Mesenchymal stem cell (in vitro differentiated cells and primary cell): ENCODE measurements around the gene ENTHD1.

Source experiments
- DNase-seq: peaks from one replicate; pipeline ENCODE4 v3.0.0-alpha.2; 2013
- H2AFZ ChIP-seq: one replicate; pipeline ENCODE4 v1.6.1; 2013; ENCODE audit warnings: low read depth, mild to moderate bottlenecking, control low read depth, inconsistent platforms, low read length, moderate library complexity
- H2AK5ac ChIP-seq: 2 replicates; pipeline ENCODE4 v1.6.1; 2013; ENCODE audit warnings: low read length, moderate library complexity, mild to moderate bottlenecking, inconsistent platforms; ENCODE audit not compliant: severe bottlenecking
- H2BK120ac ChIP-seq: one replicate; pipeline ENCODE4 v1.6.1; 2013; ENCODE audit warnings: low read depth, mild to moderate bottlenecking, inconsistent platforms, low read length, moderate library complexity
- H2BK12ac ChIP-seq, 2 experiments: one replicate each; pipeline ENCODE4 v1.6.1; 2013; ENCODE audit warnings: inconsistent platforms in 2 of 2, low read length in 2 of 2, mild to moderate bottlenecking in 2 of 2, moderate library complexity in 2 of 2, control low read depth in 1 of 2
- H2BK15ac ChIP-seq: one replicate; pipeline ENCODE4 v1.6.1; 2013; ENCODE audit warnings: mild to moderate bottlenecking, low read depth, inconsistent platforms; ENCODE audit not compliant: poor library complexity, severe bottlenecking
- H2BK5ac ChIP-seq: 2 replicates; pipeline ENCODE4 v1.6.1; 2013; ENCODE audit warnings: low read depth, mild to moderate bottlenecking, low read length, control low read depth, inconsistent platforms; ENCODE audit not compliant: poor library complexity, severe bottlenecking
- H3K14ac ChIP-seq, 2 experiments: one replicate each; pipeline ENCODE4 v1.6.1; 2013; ENCODE audit warnings: inconsistent platforms in 2 of 2, low read length in 2 of 2, control low read depth in 1 of 2, mild to moderate bottlenecking in 1 of 2, moderate library complexity in 1 of 2
- H3K18ac ChIP-seq, 2 experiments: one replicate each; pipeline ENCODE4 v1.6.1; 2013; ENCODE audit warnings: inconsistent platforms in 2 of 2, low read length in 2 of 2, control low read depth in 1 of 2, low read depth in 1 of 2, mild to moderate bottlenecking in 1 of 2
- H3K23ac ChIP-seq, 2 experiments: one replicate each; pipeline ENCODE4 v1.6.1; 2013; ENCODE audit warnings: inconsistent platforms in 2 of 2, low read length in 2 of 2, mild to moderate bottlenecking in 2 of 2, moderate library complexity in 2 of 2, control low read depth in 1 of 2
- H3K27ac ChIP-seq: 2 replicates; pipeline ENCODE4 v1.5.1; 2013; ENCODE audit warnings: mild to moderate bottlenecking, moderate library complexity, low read length, control low read depth, inconsistent platforms; ENCODE audit not compliant: poor library complexity, severe bottlenecking
- H3K27me3 ChIP-seq, 2 experiments: 2 replicates each; pipeline versions ENCODE4 v1.6.1 to v1.7.0; 2013; ENCODE audit warnings: low read length in 2 of 2, mild to moderate bottlenecking in 2 of 2, moderate library complexity in 2 of 2, control low read depth in 1 of 2, inconsistent platforms in 1 of 2; ENCODE audit not compliant: control insufficient read depth in 1 of 2, insufficient read depth in 1 of 2
- H3K36me3 ChIP-seq, 2 experiments: 2 replicates each; pipeline versions ENCODE4 v1.6.1 to v1.7.0; 2013; ENCODE audit warnings: low read length in 2 of 2, control low read depth in 1 of 2, inconsistent platforms in 1 of 2, low read depth in 1 of 2, mild to moderate bottlenecking in 1 of 2; ENCODE audit not compliant: insufficient read depth in 2 of 2, control insufficient read depth in 1 of 2
- H3K4ac ChIP-seq, 2 experiments: one replicate each; pipeline ENCODE4 v1.6.1; 2013; ENCODE audit warnings: inconsistent platforms in 2 of 2, low read length in 2 of 2, mild to moderate bottlenecking in 2 of 2, moderate library complexity in 2 of 2, control low read depth in 1 of 2, low read depth in 1 of 2
- H3K4me1 ChIP-seq: 2 replicates; pipeline ENCODE4 v1.6.1; 2013; ENCODE audit warnings: low read depth, low read length, control low read depth; ENCODE audit not compliant: control insufficient read depth, insufficient read depth
- H3K4me2 ChIP-seq: 2 replicates; pipeline ENCODE4 v1.6.1; 2013; ENCODE audit warnings: low read length, mild to moderate bottlenecking, inconsistent platforms; ENCODE audit not compliant: poor library complexity, severe bottlenecking
- H3K4me3 ChIP-seq, 2 experiments: 2 replicates each; pipeline versions ENCODE4 v1.5.1 to v1.7.0; 2013; ENCODE audit warnings: low read length in 2 of 2, mild to moderate bottlenecking in 2 of 2, control low read depth in 1 of 2, low read depth in 1 of 2; ENCODE audit not compliant: insufficient read depth in 1 of 2
- H3K79me1 ChIP-seq: replicated peaks from 2 replicates; pipeline ENCODE4 v1.6.1; 2013; ENCODE audit warnings: mild to moderate bottlenecking, control low read depth, low read length, inconsistent platforms; ENCODE audit not compliant: poor library complexity, severe bottlenecking
- H3K9ac ChIP-seq: 2 replicates; pipeline ENCODE4 v1.7.0; 2013; ENCODE audit warnings: mild to moderate bottlenecking, low read length, moderate library complexity
- H3K9me3 ChIP-seq: 2 replicates; pipeline ENCODE4 v1.7.0; 2013; ENCODE audit warnings: mild to moderate bottlenecking, low read length; ENCODE audit not compliant: control insufficient read depth
- H4K8ac ChIP-seq: one replicate; pipeline ENCODE4 v1.6.1; 2013; ENCODE audit warnings: inconsistent platforms, mild to moderate bottlenecking, low read length, moderate library complexity
- H4K91ac ChIP-seq: one replicate; pipeline ENCODE4 v1.6.1; 2013; ENCODE audit warnings: mild to moderate bottlenecking, low read length, inconsistent platforms
- WGBS: methylation state at CpG from one replicate; pipeline ENCODE4 v1.1.7; 2013; ENCODE audit warnings: mixed read lengths; 5-methylcytosine and 5-hydroxymethylcytosine counted together

Gene ENTHD1

DNA sequence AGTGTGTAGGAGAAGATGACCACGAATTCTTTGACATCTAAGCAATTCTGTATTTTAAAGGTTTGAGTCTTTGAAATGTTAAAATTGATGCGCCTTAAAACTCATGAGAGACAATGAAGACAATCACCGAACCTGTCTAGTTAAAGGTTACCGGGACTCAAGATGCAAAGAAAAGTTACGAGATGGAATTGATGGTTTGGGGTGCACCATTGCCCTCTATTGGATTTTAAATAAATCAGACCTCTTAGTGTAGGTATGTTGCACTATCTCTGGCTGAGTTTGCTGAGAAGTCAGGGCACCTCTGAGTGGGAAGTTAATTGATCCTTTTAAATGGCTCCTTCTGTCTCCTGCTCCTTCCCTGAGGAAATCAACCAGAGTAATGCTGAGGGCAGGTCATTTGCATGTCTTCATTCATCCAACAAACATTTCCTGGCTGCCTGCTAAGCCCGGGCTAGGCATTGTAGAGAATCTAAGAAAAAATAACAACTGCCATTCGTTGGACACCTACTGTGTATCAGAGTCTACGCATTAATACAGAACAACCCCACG, 47.3 kb upstream of the ENTHD1 start:
- Histone ChIP-seq H2BK12ac (no peak overlapping the region), H3K4me2 (peak overlapping the region; percentile 37), H3K14ac (no peak overlapping the region), H3K9ac (no peak overlapping the region), H3K23ac (no peak overlapping the region), H3K27ac (no peak overlapping the region), H2BK120ac (no peak overlapping the region), H4K8ac (no peak overlapping the region), H3K4me1 (no peaks in the 10 kb centered on the region), H3K36me3 (no peaks in the 10 kb centered on the region), H2AFZ (no peak overlapping the region), H3K4me3 (no peak overlapping the region), H2AK5ac (no peak overlapping the region), H3K79me1 (no peaks in the 10 kb centered on the region), H2BK5ac (no peak overlapping the region), H4K91ac (no peak overlapping the region), H3K9me3 (no peaks in the 10 kb centered on the region), H3K27me3 (peaks cover 27 to 46% of the 10 kb centered on the region in 2 experiments), H3K18ac (peak overlapping the region in 1 of 2 experiments; percentile 21), H2BK15ac (no peak overlapping the region), H3K4ac (no peak overlapping the region)
- no peak for DNase-seq
- WGBS = 66% methylated on average over 9 of the region's 9 CpGs

DNA sequence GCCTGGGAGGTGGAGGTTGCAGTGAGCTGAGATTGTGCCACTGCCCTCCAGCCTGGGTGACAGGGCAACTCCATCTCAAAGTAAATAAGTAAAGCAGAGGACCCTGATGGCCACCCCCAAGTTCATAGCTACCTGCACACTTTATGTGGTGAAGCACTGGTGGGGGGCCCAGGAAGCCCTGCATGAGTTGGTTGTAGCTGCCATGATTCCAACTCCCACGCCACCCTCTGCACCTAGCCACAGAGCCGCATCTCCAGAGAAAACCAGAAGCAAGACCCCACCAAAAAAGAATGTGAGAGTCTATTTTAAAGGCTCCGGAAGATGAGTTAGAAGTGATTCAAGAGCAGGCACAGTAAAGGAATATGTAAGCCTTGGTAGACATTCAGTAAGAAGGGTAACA, 46.3 kb upstream of the ENTHD1 start:
- Histone ChIP-seq H3K4me1 (no peaks in the 10 kb centered on the region), H3K14ac (no peak overlapping the region), H2BK120ac (no peak overlapping the region), H2BK5ac (no peak overlapping the region), H3K9me3 (no peaks in the 10 kb centered on the region), H3K4me2 (no peak overlapping the region), H2BK15ac (no peak overlapping the region), H3K23ac (no peak overlapping the region), H3K9ac (no peak overlapping the region), H3K4ac (no peak overlapping the region), H3K36me3 (no peaks in the 10 kb centered on the region), H4K8ac (no peak overlapping the region), H4K91ac (no peak overlapping the region), H3K27me3 (peaks cover 32 to 56% of the 10 kb centered on the region in 2 experiments), H3K18ac (no peak overlapping the region), H2BK12ac (no peak overlapping the region), H2AFZ (no peak overlapping the region), H3K79me1 (no peaks in the 10 kb centered on the region), H2AK5ac (no peak overlapping the region), H3K27ac (no peak overlapping the region), H3K4me3 (no peak overlapping the region)
- 100% methylated on average over 1 of the region's 3 CpGs for WGBS
- DNase-seq = no peak

DNA sequence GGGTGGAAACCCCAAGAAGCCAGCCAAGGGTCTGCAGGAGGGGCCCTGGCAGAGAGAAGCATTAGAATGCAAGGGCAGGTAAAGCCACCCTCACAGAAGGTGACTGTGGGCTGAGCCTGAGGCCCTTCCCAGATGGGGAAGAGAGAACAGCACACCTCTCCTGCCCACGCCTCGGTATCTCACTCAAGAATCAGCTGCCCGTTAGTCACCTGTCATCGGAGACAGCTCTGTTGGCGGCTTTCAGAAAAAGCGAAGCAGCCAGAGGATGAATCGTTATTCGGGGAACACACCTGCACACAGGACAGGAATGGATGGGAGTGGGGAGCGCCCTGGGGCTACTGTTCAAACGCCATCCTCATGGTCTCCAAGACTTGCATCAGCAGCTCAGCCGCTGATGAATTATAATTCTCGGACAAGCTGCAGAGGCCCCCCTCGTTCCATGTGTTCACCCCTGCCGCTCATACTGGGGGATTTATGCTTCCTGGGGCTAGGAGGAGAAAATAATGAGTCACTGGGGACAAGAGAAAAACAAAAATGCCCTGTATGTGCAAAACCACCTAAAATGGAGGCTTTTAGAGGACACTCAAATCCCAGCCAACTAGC, 45.0 kb upstream of the ENTHD1 start:
- H3K36me3 ChIP-seq = no peaks in the 10 kb centered on the region
- no peak overlapping the region for H3K4ac ChIP-seq
- no peak overlapping the region for H2BK120ac ChIP-seq
- H3K9me3 ChIP-seq = no peaks in the 10 kb centered on the region
- no peak overlapping the region for H3K14ac ChIP-seq
- no peak overlapping the region for H4K8ac ChIP-seq
- no peak overlapping the region for H2AK5ac ChIP-seq
- H3K18ac ChIP-seq = no peak overlapping the region
- peaks cover 41 to 66% of the 10 kb centered on the region in 2 experiments for H3K27me3 ChIP-seq
- no peak overlapping the region for H2BK12ac ChIP-seq
- H3K4me3 ChIP-seq = no peak overlapping the region
- no peak overlapping the region for H3K23ac ChIP-seq
- no peak overlapping the region for H2BK15ac ChIP-seq
- H3K4me1 ChIP-seq = no peaks in the 10 kb centered on the region
- no peaks in the 10 kb centered on the region for H3K79me1 ChIP-seq
- no peak overlapping the region for H4K91ac ChIP-seq
- no peak overlapping the region for H2BK5ac ChIP-seq
- no peak overlapping the region for H3K9ac ChIP-seq
- DNase-seq = no peak
- H3K4me2 ChIP-seq = no peak overlapping the region
- no peak overlapping the region for H3K27ac ChIP-seq
- no peak overlapping the region for H2AFZ ChIP-seq
- 92% methylated on average over 14 of the region's 14 CpGs for WGBS

DNA sequence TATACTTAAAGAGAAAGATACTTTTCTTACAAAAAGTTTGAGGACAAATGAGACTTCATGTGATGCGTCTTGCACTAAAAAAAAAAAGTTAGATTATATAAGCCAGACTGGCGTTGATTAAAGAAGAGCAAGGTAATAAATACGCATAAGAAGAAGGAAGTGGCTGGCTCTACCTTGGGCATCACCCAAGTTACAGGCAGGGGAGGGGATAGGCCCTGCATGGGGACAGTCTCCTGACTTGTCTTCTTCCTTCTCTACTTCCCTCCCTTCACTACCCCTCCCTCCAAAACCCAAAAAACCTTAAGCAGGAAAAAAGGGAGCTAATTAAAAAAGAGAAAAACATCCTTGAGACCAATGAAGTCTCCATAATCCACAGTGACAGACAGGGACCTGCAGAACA, 44.3 kb upstream of the ENTHD1 start:
- H3K4me3 ChIP-seq = no peak overlapping the region
- no peak overlapping the region for H2BK120ac ChIP-seq
- no peak overlapping the region for H3K4ac ChIP-seq
- no peak overlapping the region for H2AFZ ChIP-seq
- no peak overlapping the region for H3K23ac ChIP-seq
- H3K27ac ChIP-seq = no peak overlapping the region
- no peaks in the 10 kb centered on the region for H3K36me3 ChIP-seq
- no peak overlapping the region for H3K14ac ChIP-seq
- peaks cover 47 to 70% of the 10 kb centered on the region in 2 experiments for H3K27me3 ChIP-seq
- no peak overlapping the region for H2BK5ac ChIP-seq
- no peak overlapping the region for H3K18ac ChIP-seq
- H4K91ac ChIP-seq = no peak overlapping the region
- H3K4me2 ChIP-seq = no peak overlapping the region
- DNase-seq = no peak
- WGBS = 94% methylated on average over 3 of the region's 3 CpGs
- no peaks in the 10 kb centered on the region for H3K79me1 ChIP-seq
- no peak overlapping the region for H3K9ac ChIP-seq
- no peak overlapping the region for H4K8ac ChIP-seq
- H3K4me1 ChIP-seq = no peaks in the 10 kb centered on the region
- H2BK12ac ChIP-seq = no peak overlapping the region
- no peak overlapping the region for H2AK5ac ChIP-seq
- no peaks in the 10 kb centered on the region for H3K9me3 ChIP-seq
- no peak overlapping the region for H2BK15ac ChIP-seq
